K562 (cell line): Measurements from ENCODE around the gene NMT2. TPM values are rescaled to one million over a fixed set of nuclear protein-coding genes. Genes with fewer than 3 reads are reported as not detected.

ENCODE experiments used
- ATAC-seq: fragments of 200-7000 bp; cut with Tn5 transposase; 3 replicates; pipeline ENCODE4 v1.9.1; 2020; ENCODE audit warnings: moderate library complexity
- BruUV-seq: library from RNA; stranded (reverse); fragments of 400-500 nt; replicated peaks from 2 replicates; lab custom pipeline; 2021; lab: Mats Ljungman, UMichigan
- CTCF ChIA-PET: fragments of 300-600 bp; formaldehyde crosslinking; extraction: SDS; loops from one replicate; lab custom pipeline; 2021; ENCODE audit warnings: low intra/inter-chr PET ratio; lab: Yijun Ruan, JAX
- POLR2A ChIA-PET: fragments of 300-600, 350-650 bp; sonication (Branson Sonifier 250); formaldehyde crosslinking; extraction: SDS; loops from one replicate; lab custom pipeline; 2021; ENCODE audit warnings: antibody characterized with exemption, inconsistent platforms; lab: Yijun Ruan, JAX
- DNase-seq, 4 experiments: peaks; one replicate each; pipeline versions ENCODE4 v3.0.0 to v3.0.0-alpha.2; 2011 to 2018; ENCODE audit warnings: low spot score in 3 of 4, mixed read lengths in 3 of 4; ENCODE audit errors: extremely low read depth in 1 of 4
- FAIRE-seq: peaks from 2 replicates; lab custom pipeline; 2011; peaks lifted over from hg19 to GRCh38; lab: Jason Lieb, UNC
- H2AFZ ChIP-seq: 2 replicates; pipeline ENCODE4 v1.6.0; 2011; ENCODE audit warnings: low read depth, low read length, control low read depth, inconsistent platforms
- H3K27ac ChIP-seq: fragments of 200-600 bp; 3 replicates; pipeline ENCODE4 v1.8.0; 2011; ENCODE audit warnings: low read depth, mild to moderate bottlenecking, control low read depth, inconsistent platforms, low read length, moderate library complexity, mixed read lengths; ENCODE audit errors: extremely low read depth
- H3K27me3 ChIP-seq, 2 experiments: fragments of 300-600 bp in 1 of 2; 2 replicates in 1 of 2; 3 replicates in 1 of 2; pipeline versions ENCODE4 v1.6.0 to v1.8.0; 2011; ENCODE audit warnings: inconsistent platforms in 2 of 2, low read length in 2 of 2, mild to moderate bottlenecking in 1 of 2, mixed read lengths in 1 of 2, moderate library complexity in 1 of 2; ENCODE audit not compliant: control insufficient read depth in 2 of 2, insufficient read depth in 2 of 2
- H3K36me3 ChIP-seq: fragments of 300-600 bp; 3 replicates; pipeline ENCODE4 v1.8.0; 2011; ENCODE audit warnings: mild to moderate bottlenecking, low read length, inconsistent platforms; ENCODE audit not compliant: control insufficient read depth, insufficient read depth
- H3K4me1 ChIP-seq, 2 experiments: fragments of 200-600 bp in 1 of 2; replicated peaks in 1 of 2; 2 replicates in 1 of 2; 3 replicates in 1 of 2; pipeline versions ENCODE4 v1.5.1 to v1.8.0; 2011; ENCODE audit warnings: inconsistent platforms in 2 of 2, low read length in 2 of 2, mild to moderate bottlenecking in 1 of 2, mixed read lengths in 1 of 2, moderate library complexity in 1 of 2; ENCODE audit not compliant: control insufficient read depth in 2 of 2, insufficient read depth in 2 of 2
- H3K4me2 ChIP-seq: 2 replicates; pipeline ENCODE4 v1.6.1; 2011; ENCODE audit warnings: low read length, control low read depth, inconsistent platforms, mixed read lengths; ENCODE audit not compliant: insufficient read depth
- H3K4me3 ChIP-seq: fragments of 200-600 bp; sonication (generic), shearing (Covaris generic); 2 replicates; pipeline ENCODE4 v1.5.1; 2016; ENCODE audit warnings: control low read depth, inconsistent platforms
- H3K79me2 ChIP-seq: fragments of 200-600 bp; 3 replicates; pipeline ENCODE4 v1.8.0; 2011; ENCODE audit warnings: low read length, inconsistent platforms; ENCODE audit not compliant: control insufficient read depth, insufficient read depth
- H3K9ac ChIP-seq, 2 experiments: 2 replicates each; pipeline versions ENCODE4 v1.6.0 to v1.6.1; 2011; ENCODE audit warnings: low read depth in 2 of 2, low read length in 2 of 2, control low read depth in 1 of 2, inconsistent platforms in 1 of 2, mild to moderate bottlenecking in 1 of 2, mixed read lengths in 1 of 2; ENCODE audit not compliant: insufficient read depth in 1 of 2
- H3K9me1 ChIP-seq: one replicate; pipeline ENCODE4 v1.6.0; 2011; ENCODE audit warnings: inconsistent platforms, mild to moderate bottlenecking, low read length, moderate library complexity; ENCODE audit not compliant: control insufficient read depth, insufficient read depth
- H3K9me3 ChIP-seq: replicated peaks from 2 replicates; pipeline ENCODE4 v1.5.1; 2011; ENCODE audit warnings: low read depth, low read length, inconsistent platforms; ENCODE audit not compliant: control insufficient read depth, insufficient read depth
- H4K20me1 ChIP-seq: replicated peaks from 2 replicates; pipeline ENCODE4 v1.6.1; 2011; ENCODE audit warnings: low read length, inconsistent platforms, mixed read lengths; ENCODE audit not compliant: control insufficient read depth, insufficient read depth
- CTBP1 ChIP-seq: fragments of 450-650 bp; IDR thresholded peaks from 2 replicates; pipeline ENCODE4 v1.6.1; 2016; ENCODE audit warnings: borderline replicate concordance
- FOXA1 ChIP-seq: fragments of 450-650 bp; IDR thresholded peaks from 2 replicates; pipeline ENCODE4 v1.6.1; 2016; ENCODE audit warnings: mild to moderate bottlenecking, borderline replicate concordance
- JUND ChIP-seq, 2 experiments: IDR thresholded peaks; 2 replicates in 1 of 2; 3 replicates in 1 of 2; pipeline ENCODE4 v1.6.1; 2011; ENCODE audit warnings: borderline replicate concordance in 2 of 2, low read depth in 2 of 2, low read length in 2 of 2, improper control_type of control experiment in 1 of 2, missing biosample characterization in 1 of 2, missing genetic modification characterization in 1 of 2, missing genetic modification reagents in 1 of 2
- MEF2A ChIP-seq: IDR thresholded peaks from 2 replicates; pipeline ENCODE4 v1.6.1; 2011; ENCODE audit warnings: low read depth, mild to moderate bottlenecking, low read length, moderate library complexity; ENCODE audit not compliant: control insufficient read depth
- POLR2AphosphoS5 ChIP-seq: IDR thresholded peaks from 2 replicates; pipeline ENCODE4 v1.6.1; 2011; ENCODE audit warnings: mild to moderate bottlenecking, low read depth, low read length, moderate library complexity; ENCODE audit not compliant: control insufficient read depth, insufficient read depth
- TBP ChIP-seq: optimal IDR thresholded peaks from 2 replicates; pipeline ENCODE3; 2011; ENCODE audit warnings: low read depth, low read length, improper control_type of control experiment
- THRA ChIP-seq: fragments of 450-650 bp; IDR thresholded peaks from 2 replicates; pipeline ENCODE4 v1.6.1; 2017; ENCODE audit warnings: mild to moderate bottlenecking, moderate library complexity
- ZFP1 ChIP-seq: fragments of 450-650 bp; formaldehyde crosslinking; IDR thresholded peaks from 2 replicates; pipeline ENCODE4 v1.4.0; 2020; ENCODE audit warnings: mild to moderate bottlenecking, mixed read lengths
- ZFX ChIP-seq: sonication (generic); formaldehyde crosslinking; IDR thresholded peaks from 2 replicates; pipeline ENCODE4 v1.8.0; 2022; ENCODE audit warnings: mild to moderate bottlenecking, missing genetic modification reagents, moderate library complexity
- ZNF444 ChIP-seq: fragments of 250-450 bp; sonication (Bioruptor Pico); IDR thresholded peaks from 2 replicates; pipeline ENCODE4 v1.4.0; 2020; ENCODE audit warnings: mild to moderate bottlenecking, moderate library complexity
- WGBS: fragments of 100-300 bp; shearing (Covaris generic); methylation state at CpG from one replicate; pipeline ENCODE4 v1.1.6; 2016; ENCODE audit warnings: low coverage, mixed read lengths; ENCODE audit not compliant: insufficient coverage; ENCODE audit errors: missing lambda C conversion rate; 5-methylcytosine and 5-hydroxymethylcytosine counted together
- in situ Hi-C: fragments of 300-500 bp; cut with MboI; formaldehyde crosslinking; loops from 4 replicates; pipeline ENCODE4 v1.15.0; 2018; ENCODE audit warnings: inconsistent platforms, mixed read lengths
- intact Hi-C: fragments of 100-400 bp; cut with micrococcal nuclease; formaldehyde crosslinking; loops from 2 replicates; pipeline ENCODE4 v1.14.2; 2022
- polyA plus RNA-seq, 8 experiments: library from polyadenylated mRNA; depleted of rRNA in 4 of 8; stranded (reverse) in 5 of 8; unstranded in 3 of 8; fragments of >200 nt; fragmentation: Nextera tagmentation in 2 of 8; fragmentation: Illumina TruSeq in 1 of 8; extraction: Ambion mirVana in 2 of 8; extraction: Trizol in 1 of 8; gene quantifications; 2 replicates each; pipeline versions ENCODE4 v1.2.1 to v1.2.3, GENCODE V29; 2011 to 2014; ENCODE audit warnings: inconsistent platforms in 1 of 8, missing spikeins in 1 of 8
- total RNA-seq, 7 experiments: library from RNA; depleted of rRNA in 6 of 7; stranded (reverse); fragments of >200 nt in 6 of 7; fragmentation: Illumina TruSeq in 2 of 7; extraction: Trizol in 2 of 7; gene quantifications; 2 replicates each; pipeline versions ENCODE4 v1.2.1 to v1.2.3, GENCODE V29; 2011 to 2021; ENCODE audit warnings: low replicate concordance in 1 of 7
- TF ChIP-seq, protein P1 (sequence below): fragments of 250-450 bp; sonication (Bioruptor Pico); IDR thresholded peaks from 2 replicates; pipeline ENCODE4 v1.5.0; 2020; ENCODE audit warnings: mild to moderate bottlenecking, borderline replicate concordance
- TF ChIP-seq, protein P2 (sequence below): sonication (generic); formaldehyde crosslinking; IDR thresholded peaks from 2 replicates; pipeline ENCODE4 v1.9.0; 2022; ENCODE audit warnings: mild to moderate bottlenecking, missing genetic modification reagents

The NMT2 gene
- total and polyA plus RNA-seq, 9 of the 15 experiments (the other 6 are each of a cell fraction or from before 2014, with no cell fraction given) = 5.2 to 15.9 (median 10.8) TPM

- TF ChIP-seq THRA (0 out of 2 replicates have a peak, but pooled peaks have one; percentile 12), JUND (IDR thresholded peaks at IDR 0.05; ENCODE audit: borderline replicate concordance, low read depth, low read length) (no peak), JUND (tag; IDR thresholded peaks at IDR 0.05; ENCODE audit: borderline replicate concordance, low read depth, low read length) (peak; percentile 13; the same call in 1 of the 3 replicates), POLR2AphosphoS5 (no peak)
These were observed 1.3 kb upstream of the NMT2 start (continued) for GRCh38 chr10:15169555-15170401.

DNA sequence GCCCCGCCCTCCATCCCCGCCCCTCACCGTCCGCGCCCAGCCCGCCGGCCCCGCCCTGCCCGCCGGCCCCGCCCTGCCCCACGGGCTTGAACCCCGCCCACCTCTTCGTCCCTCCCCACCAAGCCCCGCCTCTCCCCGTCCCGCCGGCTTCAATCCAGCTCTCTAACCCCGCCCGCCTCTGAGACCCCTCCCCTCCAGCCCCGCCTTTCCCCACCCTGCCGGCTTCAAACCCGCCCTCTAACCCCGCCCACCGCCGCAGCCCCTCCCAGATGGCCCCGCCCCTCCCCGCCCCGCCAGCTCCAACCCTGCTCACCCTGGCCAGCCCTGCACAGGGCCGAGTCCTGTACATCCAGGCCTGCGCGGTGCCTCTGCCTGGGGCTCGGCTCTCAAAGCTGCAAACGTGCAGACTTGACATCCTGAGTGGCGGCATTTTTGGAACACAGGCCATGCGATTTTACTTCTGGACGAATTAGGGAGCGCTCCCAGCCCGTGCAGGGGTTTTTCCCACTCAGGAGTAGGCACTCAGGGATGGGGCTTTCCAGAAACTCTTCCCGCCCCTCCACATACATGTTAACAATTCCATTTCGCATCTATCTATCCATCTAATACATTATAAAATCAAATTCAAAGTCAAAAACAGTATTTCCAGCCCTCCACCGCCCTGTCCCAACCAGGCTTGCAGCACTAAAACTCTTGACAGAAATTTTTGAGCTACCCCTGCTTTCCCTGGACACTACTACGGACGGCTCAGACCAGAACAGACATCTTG lies 477 bp upstream of the NMT2 start:
- peak overlapping the region; percentile 95 for H2AFZ ChIP-seq
- peak; percentile 85 for ATAC-seq
- no peaks in the 10 kb centered on the region for H3K27me3 ChIP-seq
- BruUV-seq = no TSS peak
- CTCF ChIA-PET = interaction anchor here (0.8 kb wide), 1 partner anchor 33 kb away, joined by 3 read pairs; no protein-coding TSS in a partner anchor
- H3K36me3 ChIP-seq = no peaks in the 10 kb centered on the region
- no peaks in the 10 kb centered on the region for H4K20me1 ChIP-seq
- 27% methylated on average over 15 of the region's 44 CpGs for WGBS
- no peak for FAIRE-seq
- peak overlapping the region in 1 of 2 experiments; percentile 76; a peak in 3 of 4 replicates for H3K9ac ChIP-seq
- POLR2A ChIA-PET = interaction anchor here (0.5 to 1.0 kb wide), 6 partner anchors 17 to 947 kb away, joined by 3 to 5 read pairs (median 4); partner anchors contain the start of gene SUV39H2
- intact Hi-C loops (no loop called here), in situ Hi-C loops (no loop called here)
- no peaks in the 10 kb centered on the region for H3K79me2 ChIP-seq
- H3K9me3 ChIP-seq = no peaks in the 10 kb centered on the region
- peak; percentile 92 to 99 (median 98) for DNase-seq
- H3K4me3 ChIP-seq = no peak overlapping the region
- no peaks in the 10 kb centered on the region for H3K9me1 ChIP-seq
- peaks cover 13 to 18% of the 10 kb centered on the region in 2 experiments for H3K4me1 ChIP-seq
- peak overlapping the region; percentile 37; the same call in 1 of the 3 replicates for H3K27ac ChIP-seq
- peak overlapping the region; percentile 74 for H3K4me2 ChIP-seq
- TF ChIP-seq ZFP1 = 0 out of 2 replicates have a peak, but pooled peaks have one; percentile 10
- TF ChIP-seq ZNF444 (CRISPR knock-in tag) = no peak
- TF ChIP-seq, protein P1, sequence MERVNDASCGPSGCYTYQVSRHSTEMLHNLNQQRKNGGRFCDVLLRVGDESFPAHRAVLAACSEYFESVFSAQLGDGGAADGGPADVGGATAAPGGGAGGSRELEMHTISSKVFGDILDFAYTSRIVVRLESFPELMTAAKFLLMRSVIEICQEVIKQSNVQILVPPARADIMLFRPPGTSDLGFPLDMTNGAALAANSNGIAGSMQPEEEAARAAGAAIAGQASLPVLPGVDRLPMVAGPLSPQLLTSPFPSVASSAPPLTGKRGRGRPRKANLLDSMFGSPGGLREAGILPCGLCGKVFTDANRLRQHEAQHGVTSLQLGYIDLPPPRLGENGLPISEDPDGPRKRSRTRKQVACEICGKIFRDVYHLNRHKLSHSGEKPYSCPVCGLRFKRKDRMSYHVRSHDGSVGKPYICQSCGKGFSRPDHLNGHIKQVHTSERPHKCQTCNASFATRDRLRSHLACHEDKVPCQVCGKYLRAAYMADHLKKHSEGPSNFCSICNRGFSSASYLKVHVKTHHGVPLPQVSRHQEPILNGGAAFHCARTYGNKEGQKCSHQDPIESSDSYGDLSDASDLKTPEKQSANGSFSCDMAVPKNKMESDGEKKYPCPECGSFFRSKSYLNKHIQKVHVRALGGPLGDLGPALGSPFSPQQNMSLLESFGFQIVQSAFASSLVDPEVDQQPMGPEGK (CRISPR knock-in tag) = no peak
- TF ChIP-seq, protein P2, sequence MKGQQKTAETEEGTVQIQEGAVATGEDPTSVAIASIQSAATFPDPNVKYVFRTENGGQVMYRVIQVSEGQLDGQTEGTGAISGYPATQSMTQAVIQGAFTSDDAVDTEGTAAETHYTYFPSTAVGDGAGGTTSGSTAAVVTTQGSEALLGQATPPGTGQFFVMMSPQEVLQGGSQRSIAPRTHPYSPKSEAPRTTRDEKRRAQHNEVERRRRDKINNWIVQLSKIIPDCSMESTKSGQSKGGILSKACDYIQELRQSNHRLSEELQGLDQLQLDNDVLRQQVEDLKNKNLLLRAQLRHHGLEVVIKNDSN = no peak
- TF ChIP-seq TBP = peak; percentile 35
- no peak for TF ChIP-seq FOXA1
- peak; percentile 2; the same call in 1 of the 2 replicates for TF ChIP-seq CTBP1
- peak; percentile 29; the same call in 1 of the 2 replicates for TF ChIP-seq ZFX (CRISPR knock-in tag)
- TF ChIP-seq MEF2A = no peak
